ENCODE results near the gene ZBTB22.
"Not testable (repeated sequence)": the region's sequence is repeated elsewhere in the genome, so short reads cannot be mapped to it uniquely, and the experiment has no call there.

ZBTB22 gene

DNA sequence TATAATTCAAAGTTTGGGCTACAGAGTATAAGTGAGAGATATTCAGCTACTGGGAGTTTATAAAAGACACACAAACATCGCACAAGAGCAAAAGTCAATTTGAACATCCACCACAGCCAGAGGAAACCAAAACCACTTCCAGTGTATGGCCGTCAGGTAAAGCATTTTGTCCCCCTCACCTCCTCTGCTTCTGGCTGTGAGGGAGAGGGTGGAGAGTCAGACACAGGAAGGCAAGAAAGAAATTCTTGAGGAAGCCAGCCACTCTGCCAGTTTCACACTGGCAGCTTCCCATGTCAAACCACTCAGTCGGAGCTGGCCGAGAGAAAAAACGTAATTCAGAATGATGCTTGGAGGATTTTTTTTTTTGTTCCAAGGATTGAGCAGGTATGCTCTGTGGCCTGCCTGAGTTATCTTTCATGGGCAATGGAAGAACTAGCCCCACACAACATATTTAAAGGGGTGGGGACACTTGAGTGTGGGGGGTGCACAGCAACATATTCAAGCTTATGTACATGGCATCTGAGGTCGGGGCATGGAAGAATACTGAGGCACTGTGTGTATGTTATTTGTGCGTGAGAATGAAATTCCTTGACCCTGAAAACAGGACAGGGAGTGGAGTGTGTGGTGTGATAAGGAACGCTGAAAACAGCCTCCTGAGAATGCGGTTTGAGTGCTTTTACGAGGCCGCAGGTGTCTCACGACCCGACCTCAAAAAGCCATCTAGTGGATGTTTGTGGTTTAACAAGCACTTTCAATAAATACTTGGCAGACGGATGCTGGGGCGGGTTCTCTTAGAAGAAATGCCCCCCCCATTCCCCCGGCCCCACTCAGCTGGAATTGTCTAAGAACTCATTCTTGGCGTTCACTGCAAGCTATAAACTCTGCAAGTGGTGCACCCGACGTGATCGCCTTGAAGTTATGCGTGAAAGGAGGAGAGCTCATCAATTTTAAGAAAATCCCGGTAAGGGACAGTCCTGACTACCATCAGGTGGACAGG lies 27.5 kb upstream of the ZBTB22 start:
- no peak overlapping the region for H4K8ac ChIP-seq (ENCODE audit: low read length)
- H3K79me1 ChIP-seq (replicated peaks; ENCODE audit: low read length, poor library complexity, severe bottlenecking), result no peaks in the 10 kb centered on the region
- H3K4me3 ChIP-seq (ENCODE audit: insufficient read depth in 1 of 2, low read depth in 1 of 2, low read length in 2 of 2), result peak overlapping the region in 1 of 2 experiments; percentile 43
- no peak overlapping the region for H2BK15ac ChIP-seq (ENCODE audit: low read depth, poor library complexity, severe bottlenecking)
- no peak overlapping the region for H3K14ac ChIP-seq (ENCODE audit: low read length in 2 of 2)
- no peaks in the 10 kb centered on the region for H3K36me3 ChIP-seq (ENCODE audit: control insufficient read depth in 1 of 2, insufficient read depth in 2 of 2, low read depth in 1 of 2, low read length in 2 of 2)
- no peak overlapping the region for H3K23ac ChIP-seq (ENCODE audit: low read length in 2 of 2)
- H2AK5ac ChIP-seq (ENCODE audit: low read length, severe bottlenecking), result no peak overlapping the region
- H2AFZ ChIP-seq (ENCODE audit: low read depth, low read length), result no peak overlapping the region
- no peaks in the 10 kb centered on the region for H3K9me3 ChIP-seq (ENCODE audit: control insufficient read depth, low read length)
- no peak overlapping the region for H3K27ac ChIP-seq (ENCODE audit: low read length, poor library complexity, severe bottlenecking)
- no peak overlapping the region for H2BK5ac ChIP-seq (ENCODE audit: low read depth, low read length, poor library complexity, severe bottlenecking)
- DNase-seq, result peak; percentile 81
- no peak overlapping the region for H2BK120ac ChIP-seq (ENCODE audit: low read depth, low read length)
- H2BK12ac ChIP-seq (ENCODE audit: low read length in 2 of 2), result no peak overlapping the region
- peaks cover 0 to 57% of the 10 kb centered on the region in 2 experiments for H3K27me3 ChIP-seq (ENCODE audit: control insufficient read depth in 1 of 2, insufficient read depth in 1 of 2, low read length in 2 of 2)
- H3K18ac ChIP-seq (ENCODE audit: low read depth in 1 of 2, low read length in 2 of 2), result peak overlapping the region in 1 of 2 experiments; percentile 22
- no peak overlapping the region for H4K91ac ChIP-seq (ENCODE audit: low read length)
- no peak overlapping the region for H3K4ac ChIP-seq (ENCODE audit: low read depth in 1 of 2, low read length in 2 of 2)
- H3K4me1 ChIP-seq (ENCODE audit: control insufficient read depth, insufficient read depth, low read depth, low read length), result peaks cover 3% of the 10 kb centered on the region
- peak overlapping the region; percentile 16 for H3K4me2 ChIP-seq (ENCODE audit: low read length, poor library complexity, severe bottlenecking)
- 28% methylated on average over 18 of the region's 22 CpGs for WGBS
- H3K9ac ChIP-seq (ENCODE audit: low read length), result no peak overlapping the region

DNA sequence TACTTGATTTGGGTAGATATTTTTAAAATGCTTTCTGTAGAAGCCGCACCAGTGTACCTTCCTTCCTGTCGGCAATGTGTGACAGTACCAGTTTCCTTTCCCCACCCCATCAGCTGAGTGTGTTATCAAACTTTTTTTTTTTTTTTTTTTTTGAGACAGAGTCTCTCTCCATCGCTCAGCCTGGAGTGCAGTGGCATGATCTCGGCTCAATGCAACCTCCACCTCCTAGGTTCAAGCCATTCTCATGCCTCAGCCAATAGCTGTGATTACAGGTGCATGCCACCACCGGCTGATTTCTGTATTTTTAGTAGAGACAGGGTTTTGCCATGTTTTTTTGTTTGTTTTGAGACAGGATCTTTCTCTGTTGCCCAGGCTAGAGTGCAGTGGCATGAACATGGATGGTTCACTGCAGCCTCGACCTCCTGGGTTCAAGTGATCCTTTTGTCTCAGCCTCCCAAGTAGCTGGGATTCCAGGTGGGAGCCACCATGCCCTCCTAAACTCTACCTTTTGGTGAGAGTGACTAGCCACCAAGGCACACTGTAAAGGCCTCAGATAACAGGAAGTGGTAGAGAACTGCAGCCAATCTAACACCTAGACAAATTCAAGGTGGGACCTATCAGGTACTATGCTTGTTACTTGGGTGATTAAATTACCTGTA lies 26.5 kb upstream of the ZBTB22 start:
- H2BK120ac ChIP-seq (ENCODE audit: low read depth, low read length), result no peak overlapping the region
- no peak overlapping the region for H2AFZ ChIP-seq (ENCODE audit: low read depth, low read length)
- H2BK5ac ChIP-seq (ENCODE audit: low read depth, low read length, poor library complexity, severe bottlenecking), result no peak overlapping the region
- no peak overlapping the region for H3K4me2 ChIP-seq (ENCODE audit: low read length, poor library complexity, severe bottlenecking)
- no peaks in the 10 kb centered on the region for H3K79me1 ChIP-seq (replicated peaks; ENCODE audit: low read length, poor library complexity, severe bottlenecking)
- DNase-seq, result no peak
- H3K9me3 ChIP-seq (ENCODE audit: control insufficient read depth, low read length), result no peaks in the 10 kb centered on the region
- no peak overlapping the region for H3K9ac ChIP-seq (ENCODE audit: low read length)
- WGBS, result 81% methylated on average over 4 of the region's 6 CpGs
- no peak overlapping the region for H4K8ac ChIP-seq (ENCODE audit: low read length)
- peaks cover 0 to 53% of the 10 kb centered on the region in 2 experiments for H3K27me3 ChIP-seq (ENCODE audit: control insufficient read depth in 1 of 2, insufficient read depth in 1 of 2, low read length in 2 of 2)
- no peak overlapping the region for H3K4me3 ChIP-seq (ENCODE audit: insufficient read depth in 1 of 2, low read depth in 1 of 2, low read length in 2 of 2)
- H3K4me1 ChIP-seq (ENCODE audit: control insufficient read depth, insufficient read depth, low read depth, low read length), result peaks cover 3% of the 10 kb centered on the region
- no peak overlapping the region for H3K14ac ChIP-seq (ENCODE audit: low read length in 2 of 2)
- no peak overlapping the region for H3K23ac ChIP-seq (ENCODE audit: low read length in 2 of 2)
- no peak overlapping the region for H4K91ac ChIP-seq (ENCODE audit: low read length)
- no peak overlapping the region for H3K18ac ChIP-seq (ENCODE audit: low read depth in 1 of 2, low read length in 2 of 2)
- H3K27ac ChIP-seq (ENCODE audit: low read length, poor library complexity, severe bottlenecking), result no peak overlapping the region
- H2BK15ac ChIP-seq (ENCODE audit: low read depth, poor library complexity, severe bottlenecking), result no peak overlapping the region
- no peak overlapping the region for H2AK5ac ChIP-seq (ENCODE audit: low read length, severe bottlenecking)
- H3K36me3 ChIP-seq (ENCODE audit: control insufficient read depth in 1 of 2, insufficient read depth in 2 of 2, low read depth in 1 of 2, low read length in 2 of 2), result no peaks in the 10 kb centered on the region
- no peak overlapping the region for H3K4ac ChIP-seq (ENCODE audit: low read depth in 1 of 2, low read length in 2 of 2)
- no peak overlapping the region for H2BK12ac ChIP-seq (ENCODE audit: low read length in 2 of 2)

DNA sequence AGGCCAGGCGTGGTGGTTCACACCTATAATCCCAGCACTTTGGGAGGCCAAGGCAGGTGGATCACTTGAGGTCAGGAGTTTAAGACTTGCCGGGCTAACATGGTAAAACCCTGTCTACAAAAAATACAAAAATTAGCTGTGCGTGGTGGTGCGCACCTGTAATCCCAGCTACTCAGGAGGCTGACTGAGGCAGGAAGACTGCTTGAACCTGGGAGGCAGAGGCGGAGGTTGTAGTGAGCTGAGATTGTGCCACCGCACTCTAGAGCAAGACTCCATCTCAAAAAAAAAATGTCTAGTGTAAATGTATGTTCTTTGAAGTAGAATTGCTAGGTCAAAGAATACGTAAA lies 26.0 kb upstream of the ZBTB22 start:
- not testable (repeated sequence) for H2BK120ac ChIP-seq (ENCODE audit: low read depth, low read length); DNase-seq; H2BK15ac ChIP-seq (ENCODE audit: low read depth, poor library complexity, severe bottlenecking); H3K9ac ChIP-seq (ENCODE audit: low read length); H3K4me3 ChIP-seq (ENCODE audit: insufficient read depth in 1 of 2, low read depth in 1 of 2, low read length in 2 of 2); H2AK5ac ChIP-seq (ENCODE audit: low read length, severe bottlenecking); H4K8ac ChIP-seq (ENCODE audit: low read length); H2BK5ac ChIP-seq (ENCODE audit: low read depth, low read length, poor library complexity, severe bottlenecking); H3K27ac ChIP-seq (ENCODE audit: low read length, poor library complexity, severe bottlenecking); H3K36me3 ChIP-seq (ENCODE audit: control insufficient read depth in 1 of 2, insufficient read depth in 2 of 2, low read depth in 1 of 2, low read length in 2 of 2); H3K4me1 ChIP-seq (ENCODE audit: control insufficient read depth, insufficient read depth, low read depth, low read length); H3K23ac ChIP-seq (ENCODE audit: low read length in 2 of 2); H3K4me2 ChIP-seq (ENCODE audit: low read length, poor library complexity, severe bottlenecking); H2BK12ac ChIP-seq (ENCODE audit: low read length in 2 of 2); H4K91ac ChIP-seq (ENCODE audit: low read length); H3K79me1 ChIP-seq (replicated peaks; ENCODE audit: low read length, poor library complexity, severe bottlenecking); H3K4ac ChIP-seq (ENCODE audit: low read depth in 1 of 2, low read length in 2 of 2); H2AFZ ChIP-seq (ENCODE audit: low read depth, low read length); H3K18ac ChIP-seq (ENCODE audit: low read depth in 1 of 2, low read length in 2 of 2); H3K9me3 ChIP-seq (ENCODE audit: control insufficient read depth, low read length); H3K14ac ChIP-seq (ENCODE audit: low read length in 2 of 2)
- 97% methylated on average over 6 of the region's 7 CpGs for WGBS
- peaks cover 0 to 56% of the 10 kb centered on the region in 2 experiments for H3K27me3 ChIP-seq (ENCODE audit: control insufficient read depth in 1 of 2, insufficient read depth in 1 of 2, low read length in 2 of 2)

DNA sequence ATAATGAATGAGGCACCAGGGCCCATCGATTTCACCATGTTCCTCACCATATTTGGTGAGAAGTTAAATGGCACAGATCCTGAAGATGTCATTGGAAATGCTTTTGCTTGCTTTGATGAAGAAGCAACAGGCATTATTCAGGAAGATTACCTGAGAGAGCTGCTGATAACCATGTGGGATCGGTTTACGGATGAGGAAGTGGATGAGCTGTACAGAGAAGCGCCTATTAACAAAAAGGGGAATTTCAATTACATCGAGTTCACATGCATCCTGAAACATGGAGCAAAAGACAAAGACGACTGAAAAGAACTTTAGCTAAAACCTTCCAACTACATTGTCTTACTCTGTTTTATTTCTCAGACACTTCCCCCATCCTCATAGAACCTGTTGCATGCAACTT lies 21.6 kb upstream of the ZBTB22 start:
- Histone ChIP-seq H3K79me1 (replicated peaks; ENCODE audit: low read length, poor library complexity, severe bottlenecking) (no peaks in the 10 kb centered on the region), H2BK5ac (ENCODE audit: low read depth, low read length, poor library complexity, severe bottlenecking) (no peak overlapping the region), H3K4me2 (ENCODE audit: low read length, poor library complexity, severe bottlenecking) (no peak overlapping the region), H3K4me3 (ENCODE audit: insufficient read depth in 1 of 2, low read depth in 1 of 2, low read length in 2 of 2) (no peak overlapping the region), H3K27ac (ENCODE audit: low read length, poor library complexity, severe bottlenecking) (no peak overlapping the region), H4K8ac (ENCODE audit: low read length) (no peak overlapping the region), H2AK5ac (ENCODE audit: low read length, severe bottlenecking) (no peak overlapping the region), H3K23ac (ENCODE audit: low read length in 2 of 2) (no peak overlapping the region), H3K9me3 (ENCODE audit: control insufficient read depth, low read length) (no peaks in the 10 kb centered on the region), H3K27me3 (ENCODE audit: control insufficient read depth in 1 of 2, insufficient read depth in 1 of 2, low read length in 2 of 2) (peaks cover 0 to 36% of the 10 kb centered on the region in 2 experiments), H3K4me1 (ENCODE audit: control insufficient read depth, insufficient read depth, low read depth, low read length) (no peaks in the 10 kb centered on the region), H2BK12ac (ENCODE audit: low read length in 2 of 2) (no peak overlapping the region), H2AFZ (ENCODE audit: low read depth, low read length) (no peak overlapping the region), H2BK120ac (ENCODE audit: low read depth, low read length) (no peak overlapping the region), H2BK15ac (ENCODE audit: low read depth, poor library complexity, severe bottlenecking) (no peak overlapping the region), H3K9ac (ENCODE audit: low read length) (no peak overlapping the region), H3K4ac (ENCODE audit: low read depth in 1 of 2, low read length in 2 of 2) (no peak overlapping the region), H3K36me3 (ENCODE audit: control insufficient read depth in 1 of 2, insufficient read depth in 2 of 2, low read depth in 1 of 2, low read length in 2 of 2) (no peaks in the 10 kb centered on the region), H4K91ac (ENCODE audit: low read length) (no peak overlapping the region), H3K14ac (ENCODE audit: low read length in 2 of 2) (no peak overlapping the region), H3K18ac (ENCODE audit: low read depth in 1 of 2, low read length in 2 of 2) (no peak overlapping the region)
- WGBS, result 92% methylated on average over 6 of the region's 6 CpGs
- no peak for DNase-seq

Measured in mesenchymal stem cell (in vitro differentiated cells and primary cell).